RKO (cell line): Measurements from ENCODE around the gene ESYT2.
"Not testable (repeated sequence)": the region's sequence is repeated elsewhere in the genome, so short reads cannot be mapped to it uniquely, and the experiment has no call there.

Experiments used
- DNase-seq: peaks from one replicate; pipeline ENCODE4 v3.0.0-alpha.2; 2016; ENCODE audit warnings: low spot score

The ESYT2 gene, protein sequence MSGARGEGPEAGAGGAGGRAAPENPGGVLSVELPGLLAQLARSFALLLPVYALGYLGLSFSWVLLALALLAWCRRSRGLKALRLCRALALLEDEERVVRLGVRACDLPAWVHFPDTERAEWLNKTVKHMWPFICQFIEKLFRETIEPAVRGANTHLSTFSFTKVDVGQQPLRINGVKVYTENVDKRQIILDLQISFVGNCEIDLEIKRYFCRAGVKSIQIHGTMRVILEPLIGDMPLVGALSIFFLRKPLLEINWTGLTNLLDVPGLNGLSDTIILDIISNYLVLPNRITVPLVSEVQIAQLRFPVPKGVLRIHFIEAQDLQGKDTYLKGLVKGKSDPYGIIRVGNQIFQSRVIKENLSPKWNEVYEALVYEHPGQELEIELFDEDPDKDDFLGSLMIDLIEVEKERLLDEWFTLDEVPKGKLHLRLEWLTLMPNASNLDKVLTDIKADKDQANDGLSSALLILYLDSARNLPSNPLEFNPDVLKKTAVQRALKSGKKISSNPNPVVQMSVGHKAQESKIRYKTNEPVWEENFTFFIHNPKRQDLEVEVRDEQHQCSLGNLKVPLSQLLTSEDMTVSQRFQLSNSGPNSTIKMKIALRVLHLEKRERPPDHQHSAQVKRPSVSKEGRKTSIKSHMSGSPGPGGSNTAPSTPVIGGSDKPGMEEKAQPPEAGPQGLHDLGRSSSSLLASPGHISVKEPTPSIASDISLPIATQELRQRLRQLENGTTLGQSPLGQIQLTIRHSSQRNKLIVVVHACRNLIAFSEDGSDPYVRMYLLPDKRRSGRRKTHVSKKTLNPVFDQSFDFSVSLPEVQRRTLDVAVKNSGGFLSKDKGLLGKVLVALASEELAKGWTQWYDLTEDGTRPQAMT

DNA sequence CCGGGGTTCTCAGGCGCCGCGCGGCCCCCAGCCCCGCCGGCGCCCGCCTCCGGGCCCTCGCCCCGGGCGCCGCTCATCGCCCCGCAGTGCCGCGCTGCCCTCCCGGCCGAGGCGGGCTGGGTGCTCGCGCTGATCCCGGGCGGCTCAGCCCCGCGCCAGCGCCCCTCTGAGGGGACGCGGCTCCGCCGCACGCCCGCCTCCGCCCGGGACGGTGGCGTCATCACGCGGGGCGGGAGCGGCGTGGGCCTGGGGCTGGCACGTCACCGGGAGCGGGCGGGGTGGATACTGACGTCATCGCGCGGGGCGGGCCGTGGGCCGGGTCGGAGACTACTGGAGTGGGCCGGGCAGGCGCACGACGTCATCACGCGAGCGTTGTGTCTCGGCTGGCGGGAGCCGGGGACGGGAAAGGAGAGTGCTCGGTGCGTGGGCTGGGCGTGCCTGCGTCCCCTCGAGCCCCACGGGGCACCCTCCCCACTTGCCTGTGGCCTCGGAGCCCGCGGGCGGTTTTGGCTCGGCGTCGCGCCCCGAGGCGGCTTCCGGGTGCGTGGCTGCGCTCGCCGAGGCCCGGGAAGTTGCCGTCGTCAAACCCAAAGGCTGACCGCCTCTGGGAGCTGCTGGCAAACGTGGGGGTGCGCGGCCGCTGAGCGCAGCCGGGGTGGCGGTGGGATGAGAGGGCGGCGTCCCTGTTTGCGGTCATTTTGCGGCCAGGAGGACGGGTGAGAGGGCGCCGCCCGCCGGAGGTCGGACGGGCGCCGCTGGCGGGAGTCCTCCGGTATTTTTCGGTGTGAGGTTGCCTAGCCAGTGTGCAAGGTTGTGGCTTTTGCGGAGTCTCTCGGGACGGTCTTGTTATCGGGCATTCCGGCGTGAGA is at the start of gene ESYT2:
Gene ESYT2 (minus strand): TSS at position 168 of the 869 bp plus-strand sequence. CDS start 91 bp downstream, at position 77.
- peak; percentile 91 for DNase-seq

DNA sequence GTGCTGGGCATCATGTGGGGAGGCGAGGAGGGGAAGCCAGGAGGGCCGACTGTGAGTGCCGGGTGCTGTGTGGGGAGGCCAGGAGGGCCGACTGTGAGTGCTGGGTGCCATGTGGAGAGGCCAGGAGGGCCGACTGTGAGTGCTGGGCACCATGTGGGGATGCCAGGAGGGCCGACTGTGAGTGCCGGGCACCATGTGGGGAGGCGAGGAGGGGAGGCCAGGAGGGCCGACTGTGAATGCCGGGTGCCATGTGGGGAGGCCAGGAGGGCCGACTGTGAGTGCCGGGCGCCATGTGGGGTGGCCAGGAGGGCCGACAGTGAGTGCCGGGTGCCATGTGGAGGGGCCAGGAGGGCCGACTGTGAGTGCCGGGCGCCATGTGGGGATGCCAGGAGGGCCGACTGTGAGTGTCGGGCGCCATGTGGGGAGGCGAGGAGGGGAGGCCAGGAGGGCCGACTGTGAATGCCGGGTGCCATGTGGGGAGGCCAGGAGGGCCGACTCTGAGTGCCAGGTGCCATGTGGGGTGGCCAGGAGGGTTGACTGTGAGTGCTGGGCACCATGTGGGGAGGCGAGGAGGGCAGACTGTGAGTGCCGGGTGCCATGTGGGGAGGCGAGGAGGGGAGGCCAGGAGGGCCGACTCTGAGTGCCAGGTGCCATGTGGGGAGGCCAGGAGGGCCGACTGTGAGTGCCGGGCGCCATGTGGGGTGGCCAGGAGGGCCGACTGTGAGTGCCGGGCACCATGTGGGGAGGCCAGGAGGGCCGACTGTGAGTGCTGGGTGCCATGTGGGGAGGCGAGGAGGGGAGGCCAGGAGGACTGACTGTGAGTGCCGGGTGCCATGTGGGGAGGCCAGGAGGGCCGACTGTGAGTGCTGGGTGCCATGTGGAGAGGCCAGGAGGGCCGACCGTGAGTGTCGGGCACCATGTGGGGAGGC is 49.1 kb upstream of the ESYT2 start:
- DNase-seq: not testable (repeated sequence)

DNA sequence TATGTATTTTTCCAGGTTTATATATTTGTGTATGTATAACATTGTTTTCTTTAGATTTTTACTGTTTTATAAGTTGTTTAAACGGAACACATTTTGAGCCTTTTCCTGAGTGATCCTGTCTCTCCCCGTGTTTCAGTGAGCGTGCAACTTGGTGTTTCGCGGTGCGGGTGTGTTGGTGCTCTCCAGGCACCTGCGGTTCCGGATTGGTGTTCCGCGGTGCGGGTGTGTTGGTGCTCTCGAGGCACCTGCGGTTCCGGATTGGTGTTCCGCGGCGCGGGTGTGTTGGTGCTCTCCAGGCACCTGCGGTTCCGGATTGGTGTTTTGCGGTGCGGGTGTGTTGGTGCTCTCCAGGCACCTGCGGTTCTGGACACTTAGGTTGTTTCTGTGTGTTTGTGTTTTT is 47.7 kb upstream of the ESYT2 start:
- no peak for DNase-seq

DNA sequence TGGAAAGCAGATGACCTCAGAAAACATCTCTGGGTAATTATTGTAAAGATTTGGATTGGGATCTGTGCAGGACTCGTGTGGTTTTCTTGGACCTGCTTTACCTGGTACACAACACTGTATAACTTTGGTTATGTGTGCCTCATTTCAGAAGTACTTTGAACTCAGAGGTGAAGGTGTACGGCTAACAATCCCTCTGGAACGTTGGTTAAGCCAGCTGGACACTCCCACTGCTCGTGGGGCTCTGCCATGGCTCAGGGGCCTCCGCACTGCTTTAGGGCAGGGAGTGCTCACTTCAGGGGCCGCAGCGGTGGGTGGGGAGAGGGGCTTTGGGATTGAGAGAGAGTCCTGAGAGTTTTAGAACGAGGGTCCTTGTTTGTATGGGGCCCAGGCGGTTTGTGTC is 40.6 kb upstream of the ESYT2 start:
- no peak for DNase-seq

DNA sequence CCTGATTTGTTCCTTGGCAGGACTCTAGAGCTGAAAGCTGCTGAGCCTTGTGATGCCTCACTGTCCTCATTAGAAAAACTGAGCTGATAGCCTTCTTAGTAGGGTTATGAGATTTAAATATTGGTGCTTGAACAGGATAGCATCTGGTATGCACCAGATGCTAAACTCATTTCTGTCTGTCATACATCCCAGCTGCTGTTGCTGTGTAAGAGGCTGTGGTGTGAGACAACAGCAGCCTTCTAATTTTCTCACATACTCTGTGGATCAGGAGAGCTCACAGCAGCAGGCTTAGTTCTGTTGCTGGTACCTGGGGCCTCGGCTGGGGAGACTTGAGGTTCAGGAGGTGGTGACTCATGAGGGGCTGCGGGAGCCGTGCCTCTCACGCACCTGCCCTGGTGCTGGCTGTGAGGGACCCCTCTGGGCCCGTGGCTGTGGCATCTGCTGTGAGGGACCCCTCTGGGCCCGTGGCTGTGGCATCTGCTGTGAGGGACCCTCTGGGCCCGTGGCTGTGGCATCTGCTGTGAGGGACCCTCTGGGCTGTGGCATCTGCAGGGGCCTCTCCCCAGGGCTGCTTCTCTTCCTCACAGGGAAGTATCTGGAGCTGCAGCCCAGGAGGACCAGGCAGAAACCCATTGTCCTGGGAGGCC is 39.6 kb upstream of the ESYT2 start:
- no peak for DNase-seq

DNA sequence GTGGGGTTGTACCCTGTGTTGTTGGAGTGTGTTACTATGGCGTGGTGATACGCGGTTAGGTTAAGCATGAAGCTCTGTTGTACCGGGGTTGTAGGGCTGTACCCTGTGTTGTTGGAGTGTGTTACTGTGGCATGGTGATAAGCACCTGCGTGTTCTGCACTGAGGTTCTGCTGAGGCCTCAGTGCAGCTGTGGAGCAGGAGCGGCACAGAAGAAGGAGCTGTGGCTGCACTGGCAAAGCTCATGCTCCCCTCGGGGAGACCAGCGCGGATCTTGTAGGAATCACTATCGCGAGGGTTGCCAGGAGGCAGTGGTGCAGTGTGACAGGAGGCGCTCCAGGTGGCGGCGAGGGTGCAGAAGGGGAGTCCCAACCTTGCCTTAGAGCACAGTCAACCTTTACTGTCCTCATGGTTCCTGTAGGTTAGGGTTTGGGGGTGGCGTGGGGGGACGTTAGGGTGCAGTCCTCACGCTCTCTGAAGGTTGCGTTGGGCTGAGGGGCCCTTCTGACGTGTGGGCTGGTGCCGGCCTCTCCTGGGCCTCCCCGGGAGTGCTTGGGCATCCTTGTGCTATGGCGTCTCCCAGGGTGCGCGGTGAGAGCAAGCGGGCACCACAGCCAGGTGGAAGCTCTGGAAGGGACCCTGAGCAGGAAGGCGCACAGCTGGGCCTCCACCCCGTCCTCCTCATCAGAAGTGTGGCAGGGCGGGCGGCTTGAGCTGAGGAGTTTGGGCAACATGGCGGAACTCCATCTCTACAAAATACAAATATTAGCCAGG is 38.1 kb upstream of the ESYT2 start:
- no peak for DNase-seq

DNA sequence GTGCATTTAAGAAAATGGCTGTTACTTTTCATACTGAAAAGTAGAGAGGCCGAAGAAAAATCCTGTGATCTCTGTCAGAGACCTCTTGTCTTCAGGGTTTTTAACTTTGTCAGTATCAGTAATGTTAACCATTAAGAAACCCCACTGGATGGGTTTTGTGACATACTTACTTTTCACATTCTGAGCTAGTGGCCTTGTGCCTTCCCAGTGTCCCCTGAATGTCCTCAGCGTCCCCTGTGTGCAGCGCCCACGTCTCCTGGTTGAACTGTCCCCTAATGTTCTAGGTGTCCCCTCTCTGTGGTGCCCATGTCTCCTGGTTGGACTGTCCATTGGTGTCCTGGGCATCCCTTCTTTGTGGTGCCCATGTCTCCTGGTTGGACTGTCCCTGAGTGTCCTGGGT is 36.7 kb upstream of the ESYT2 start:
- no peak for DNase-seq

DNA sequence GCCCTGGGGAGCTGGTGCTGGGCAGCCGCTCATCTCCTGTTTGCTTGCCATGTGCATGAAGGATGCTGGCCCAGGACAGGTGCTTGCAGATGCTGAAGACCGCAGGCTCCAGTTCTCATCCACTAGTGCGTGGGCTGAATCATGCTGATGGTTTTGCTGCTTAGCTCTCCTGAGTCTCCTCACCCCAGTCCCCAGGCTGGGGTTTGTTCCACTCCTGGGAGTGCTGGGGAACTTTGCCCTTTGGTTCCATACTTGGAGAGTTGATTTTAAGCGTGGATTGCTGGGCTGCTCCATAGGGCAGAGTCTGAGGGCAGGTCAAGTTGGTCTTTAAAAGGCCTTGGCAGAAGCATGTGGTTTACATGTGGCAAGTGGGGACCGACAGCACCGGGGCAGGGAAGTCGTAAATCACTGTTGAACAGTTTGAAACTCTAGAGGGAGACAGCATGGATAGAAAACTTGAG is 36.2 kb upstream of the ESYT2 start:
- DNase-seq: no peak

DNA sequence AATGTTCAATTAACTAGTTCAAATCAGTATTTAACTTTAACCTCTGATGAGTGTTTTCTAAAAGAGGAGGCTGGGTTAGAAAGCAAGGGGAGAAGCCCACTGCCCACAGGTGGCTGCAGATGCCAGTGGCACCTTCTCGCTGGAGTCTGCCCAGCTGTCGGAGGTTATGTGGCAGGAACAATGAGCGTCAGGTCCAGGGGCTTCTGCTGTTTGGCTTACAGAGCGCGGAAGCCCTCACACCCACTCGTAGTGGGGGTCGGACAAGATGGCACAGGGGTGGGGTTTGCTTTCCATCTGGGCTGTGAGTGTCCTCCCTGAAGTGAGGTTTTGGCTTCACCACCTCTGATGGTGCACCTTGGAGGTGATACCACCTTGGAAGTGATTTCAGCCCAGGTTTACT is 35.5 kb upstream of the ESYT2 start:
- no peak for DNase-seq

DNA sequence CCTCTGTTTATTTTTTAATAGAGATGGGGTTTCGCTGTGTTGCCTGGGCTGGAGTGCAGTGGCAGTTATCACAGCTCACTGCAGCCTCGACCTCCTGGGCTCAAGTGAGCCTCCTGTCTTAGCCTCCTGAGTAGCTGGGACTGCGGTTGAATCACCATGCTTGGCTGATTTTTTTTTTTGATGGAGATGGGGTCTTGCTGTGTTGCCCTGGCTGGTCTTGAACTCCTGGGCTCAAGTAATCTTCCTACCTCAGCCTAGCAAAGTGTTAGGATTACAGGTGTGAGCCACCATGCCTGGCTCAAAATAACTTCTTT is 35.2 kb upstream of the ESYT2 start:
- no peak for DNase-seq

DNA sequence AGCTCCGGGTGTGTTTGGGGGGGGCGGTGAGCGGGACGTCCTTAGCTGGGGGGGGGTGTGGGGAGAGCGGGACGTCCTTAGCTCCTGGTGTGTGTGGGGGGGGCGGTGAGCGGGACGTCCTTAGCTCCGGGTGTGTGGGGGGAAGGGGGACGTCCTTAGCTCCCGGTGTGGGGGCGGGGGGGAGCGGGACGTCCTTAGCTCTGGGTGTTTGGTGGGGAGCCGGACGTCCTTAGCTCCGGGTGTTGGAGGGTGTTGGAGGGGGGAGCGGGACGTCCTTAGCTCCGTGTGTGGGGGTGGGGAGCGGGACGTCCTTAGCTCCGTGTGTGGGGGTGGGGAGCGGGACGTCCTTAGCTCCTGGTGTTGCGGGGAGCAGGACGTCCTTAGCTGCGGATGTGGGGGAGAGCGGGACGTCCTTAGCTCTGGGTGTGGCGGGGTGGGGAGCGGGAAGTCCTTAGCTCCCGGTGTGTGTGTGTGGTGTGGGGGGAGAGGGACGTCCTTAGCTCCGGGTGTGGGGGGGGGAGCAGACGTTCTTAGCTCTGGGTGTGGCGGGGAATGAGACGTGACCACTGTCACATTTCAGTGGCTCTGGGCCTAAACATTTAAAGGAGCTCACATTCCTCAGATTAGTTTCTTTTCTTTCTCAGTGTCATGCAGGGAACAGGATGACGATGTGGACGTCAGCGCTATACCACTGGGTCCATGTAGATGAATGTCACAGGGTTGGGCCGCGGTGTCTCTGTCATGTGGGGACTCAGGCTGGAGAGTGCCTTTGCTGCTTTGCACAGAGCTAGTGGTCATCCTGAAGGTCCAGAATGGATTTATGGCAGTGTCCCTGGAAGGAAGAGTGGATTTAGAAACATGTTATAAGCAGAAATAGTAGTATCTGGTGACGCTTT is 34.5 kb upstream of the ESYT2 start:
- peak; percentile 55 for DNase-seq

DNA sequence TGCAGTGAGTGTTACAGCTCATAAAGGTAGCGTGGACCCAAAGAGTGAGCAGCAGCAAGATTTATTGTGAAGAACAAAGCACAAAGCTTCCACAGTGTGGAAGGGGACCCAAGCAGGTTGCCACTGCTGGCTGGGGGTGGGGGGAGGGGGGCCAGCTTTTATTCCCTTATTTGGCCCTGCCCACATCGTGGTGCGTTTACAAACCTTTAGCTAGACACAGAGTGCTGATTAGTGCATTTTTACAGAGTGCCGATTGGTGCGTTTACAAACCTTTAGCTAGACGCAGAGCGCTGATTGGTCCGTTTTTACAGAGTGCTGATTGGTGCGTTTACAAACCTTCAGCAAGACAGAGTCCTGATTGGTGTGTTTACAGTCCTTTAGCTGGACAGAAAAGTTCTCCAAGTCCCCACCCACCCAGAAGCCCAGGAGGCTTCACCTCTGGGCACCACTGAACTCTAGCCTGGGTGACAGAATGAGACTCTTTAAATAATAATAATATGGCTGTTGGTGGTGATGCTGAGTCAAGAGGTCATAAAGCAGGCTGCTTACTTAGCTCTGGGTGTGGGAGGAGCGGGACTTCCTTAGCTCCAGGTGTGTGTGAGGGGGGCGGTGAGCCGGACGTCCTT is 33.8 kb upstream of the ESYT2 start:
- DNase-seq: peak; percentile 69

DNA sequence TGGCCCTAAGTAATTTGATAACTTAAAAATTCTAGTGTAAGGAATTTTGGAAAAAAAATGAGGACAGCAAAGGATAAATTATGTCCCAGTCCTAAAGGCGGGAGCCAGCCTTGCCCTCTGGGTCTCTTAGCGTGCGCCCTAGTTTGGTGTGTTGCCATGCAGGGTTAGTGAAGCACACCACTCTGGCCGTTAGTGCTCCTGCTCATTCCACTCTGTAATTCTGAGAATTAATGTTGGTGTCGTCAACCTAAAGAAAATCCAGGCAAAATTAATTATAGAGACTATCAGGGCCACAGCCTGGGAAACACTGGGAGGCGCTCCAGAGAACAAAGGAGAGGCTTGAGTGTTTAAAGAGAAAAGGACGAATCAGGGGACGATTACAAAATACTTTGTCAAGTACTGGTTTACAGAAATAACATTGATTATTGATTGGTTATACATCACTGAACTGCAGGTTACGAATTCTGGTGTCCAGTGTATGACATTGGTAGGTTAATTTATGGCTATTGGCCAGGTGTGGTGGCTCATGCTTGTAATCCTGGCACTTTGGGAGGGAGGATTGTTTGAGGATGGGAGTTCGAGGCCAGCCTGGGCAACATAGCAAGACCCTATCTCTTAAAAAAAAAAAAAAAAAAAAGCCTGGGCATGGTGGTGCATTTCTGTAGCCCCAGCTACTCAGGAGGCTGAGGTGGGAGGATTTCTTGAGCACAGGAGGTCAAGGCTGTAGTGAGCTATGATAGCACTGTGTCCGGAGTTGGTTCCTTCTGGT is 32.8 kb upstream of the ESYT2 start:
- DNase-seq: no peak

DNA sequence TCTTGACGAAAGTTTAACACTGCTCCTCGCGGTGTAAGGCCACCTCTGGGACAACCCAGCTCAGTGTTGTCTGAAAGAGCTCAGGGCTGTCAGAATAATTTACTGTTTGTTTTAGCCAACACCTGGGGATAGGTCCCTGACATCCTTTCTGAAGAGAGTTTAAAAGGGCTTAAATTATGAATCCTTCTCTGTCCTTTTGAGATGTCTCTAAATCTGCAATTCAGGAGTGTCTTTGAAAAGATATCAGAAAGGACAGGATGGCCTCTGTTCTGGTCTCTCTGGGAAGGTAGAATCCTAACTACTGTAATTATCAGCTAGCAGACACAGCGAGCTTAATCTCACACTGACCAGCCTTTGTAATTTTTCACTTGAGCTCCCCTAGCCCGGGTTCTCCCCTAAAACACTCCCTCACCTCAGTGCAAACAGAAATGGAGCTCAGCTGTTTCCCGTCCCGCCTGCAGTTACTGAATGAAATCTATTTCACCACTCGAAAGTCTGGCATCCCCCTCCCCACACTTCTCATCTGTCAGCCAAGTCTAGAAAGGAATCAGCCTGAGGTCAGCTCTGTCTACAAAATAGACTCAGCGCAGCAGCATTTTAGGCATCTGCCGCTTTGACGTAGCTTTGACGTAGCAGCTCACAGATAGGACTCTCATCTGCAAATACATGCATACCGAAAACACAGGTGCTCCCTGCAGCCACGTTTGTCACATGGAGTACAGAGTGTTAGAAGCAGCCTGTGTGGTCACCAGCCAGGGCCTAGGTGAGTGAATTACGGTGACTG is 31.9 kb upstream of the ESYT2 start:
- no peak for DNase-seq

DNA sequence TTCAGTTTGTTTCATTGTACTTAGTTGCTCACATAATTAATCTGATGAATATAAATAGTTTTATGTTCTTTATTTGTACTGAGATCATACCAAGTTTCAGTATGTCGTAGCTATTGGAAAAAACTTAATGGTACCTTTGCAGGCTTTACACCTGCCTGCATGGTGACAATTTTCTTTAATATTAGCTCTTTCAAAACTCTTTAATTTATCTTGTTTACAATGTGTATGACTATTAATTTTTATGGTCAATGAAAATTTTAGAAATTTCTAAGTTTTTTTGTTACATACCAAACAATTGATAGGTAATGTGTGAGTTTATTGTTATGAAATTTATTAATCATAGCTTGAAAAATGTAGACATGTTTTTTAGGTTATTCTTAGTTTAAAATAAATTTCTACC is 31.1 kb upstream of the ESYT2 start:
- DNase-seq: no peak

DNA sequence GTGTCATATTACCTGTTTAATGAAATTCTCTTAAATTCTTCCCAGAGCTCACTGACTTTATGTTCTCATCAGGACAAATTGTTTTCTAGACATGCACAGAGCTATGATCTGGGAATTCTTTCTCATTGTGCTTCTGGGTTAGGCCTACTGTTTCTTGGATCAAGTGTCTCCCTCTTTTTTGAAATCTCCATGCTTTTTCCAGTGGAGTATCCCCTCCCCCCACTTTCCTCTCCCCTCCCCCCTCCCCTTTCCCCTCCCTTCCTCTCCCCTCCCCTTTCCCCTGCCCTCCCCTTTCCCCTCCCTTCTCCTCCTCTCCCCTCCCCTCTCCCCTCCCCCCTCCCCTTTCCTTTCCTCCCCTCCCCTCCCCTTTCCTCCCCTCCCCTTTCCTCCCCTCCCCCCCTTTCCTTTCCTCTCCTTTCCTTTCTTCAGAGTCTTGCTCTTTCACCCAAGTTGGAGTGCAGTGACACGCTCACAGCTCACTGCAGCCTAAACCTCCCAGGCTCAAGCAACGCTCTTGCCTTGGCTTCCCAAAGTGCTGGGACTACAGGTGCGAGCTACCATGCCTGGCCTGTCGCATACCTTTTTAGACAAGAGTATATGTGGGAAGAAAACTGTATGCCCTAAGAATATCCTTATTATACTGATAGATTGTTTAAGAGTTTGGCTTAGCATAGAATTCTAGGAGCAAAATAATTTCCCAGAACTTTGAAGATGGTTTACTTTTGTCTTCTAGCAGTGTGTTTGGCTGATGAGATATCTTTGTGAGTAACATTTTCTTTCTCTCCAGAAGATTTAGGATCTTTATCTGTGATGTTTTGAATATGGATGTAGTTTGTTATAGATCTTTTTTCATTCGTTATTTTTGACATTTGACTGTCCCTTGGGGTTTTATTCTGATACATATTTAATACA is 29.5 kb upstream of the ESYT2 start:
- no peak for DNase-seq
